ENCODE data around the gene EXOC6B.

DNA sequence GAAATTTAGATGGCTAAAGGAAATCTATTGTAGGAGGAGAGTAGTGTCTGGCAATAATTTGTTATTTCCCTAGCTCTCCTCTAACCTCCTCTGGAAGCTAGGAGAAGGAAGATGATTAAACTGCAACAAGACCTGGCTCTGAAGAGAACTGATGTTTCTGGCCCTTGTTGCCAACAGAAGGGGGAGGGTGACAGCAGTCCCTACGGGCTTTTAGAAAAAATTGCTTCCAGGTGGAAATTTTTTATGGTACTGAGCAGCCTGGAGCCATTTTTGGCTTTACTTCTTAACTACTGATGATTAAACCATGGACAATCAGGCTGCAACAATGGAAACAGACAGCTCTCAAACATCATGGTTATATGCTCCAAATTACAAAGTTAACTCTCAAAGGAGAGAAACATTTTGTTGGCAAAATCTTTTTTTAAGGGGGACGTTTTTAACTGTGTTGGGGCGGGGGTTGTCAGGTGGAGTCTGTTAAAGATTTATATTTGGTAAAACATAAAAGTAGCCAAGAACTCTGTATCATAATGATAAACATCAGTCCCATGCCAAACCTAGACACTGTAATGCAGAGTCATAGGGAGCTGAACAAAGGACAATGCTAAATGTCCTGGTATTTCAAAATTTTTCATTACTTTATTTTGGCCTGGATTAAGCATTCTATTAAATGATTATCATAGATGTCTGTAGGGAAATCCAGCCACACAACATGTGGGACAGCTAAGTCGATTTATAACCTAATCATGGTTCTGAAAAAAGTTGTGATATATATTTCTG is 70.0 kb downstream of the EXOC6B start:
- TF ChIP-seq CTCF (IDR thresholded peaks at IDR 0.05): no peak
- TF ChIP-seq POLR2A (IDR thresholded peaks at IDR 0.05): no peak

Measured in esophagus squamous epithelium (tissue), 4 donors.